Liver (tissue), 3 donors: Measurements from ENCODE around the gene ATP6V1G3.

Experiments
- EGR1 ChIP-seq, 2 donors: IDR thresholded peaks; 2 replicates each; pipeline ENCODE4 v1.6.1; 2016 to 2018; ENCODE audit warnings: antibody characterized with exemption in 2 of 2, low read depth in 2 of 2
- FOXA1 ChIP-seq: IDR thresholded peaks from 2 replicates; pipeline ENCODE4 v1.6.1; 2016; ENCODE audit warnings: antibody characterized with exemption
- GABPA ChIP-seq, 2 donors: IDR thresholded peaks in 1 of 2; conservative IDR thresholded peaks in 1 of 2; 2 replicates each; pipeline ENCODE4 v1.6.1; 2016; ENCODE audit warnings: antibody characterized with exemption in 2 of 2, mild to moderate bottlenecking in 1 of 2, moderate library complexity in 1 of 2
- HNF4G ChIP-seq: IDR thresholded peaks from 2 replicates; pipeline ENCODE4 v1.6.1; 2016; ENCODE audit warnings: antibody characterized with exemption
- JUND ChIP-seq, 2 donors: IDR thresholded peaks; 2 replicates each; pipeline ENCODE4 v1.6.1; 2016; ENCODE audit warnings: antibody characterized with exemption in 2 of 2
- NR2F2 ChIP-seq: IDR thresholded peaks from 2 replicates; pipeline ENCODE4 v1.6.1; 2016; ENCODE audit warnings: antibody characterized with exemption
- RAD21 ChIP-seq, 2 donors: IDR thresholded peaks; 2 replicates each; pipeline ENCODE4 v1.6.1; 2016; ENCODE audit warnings: antibody characterized with exemption in 2 of 2, mild to moderate bottlenecking in 2 of 2
- RXRA ChIP-seq, 2 donors: IDR thresholded peaks; 2 replicates each; pipeline ENCODE4 v1.6.1; 2017 to 2018; ENCODE audit warnings: antibody characterized with exemption in 2 of 2, mild to moderate bottlenecking in 1 of 2
- TAF1 ChIP-seq: conservative IDR thresholded peaks from 2 replicates; pipeline ENCODE4 v1.6.1; 2016; ENCODE audit warnings: antibody characterized with exemption, mild to moderate bottlenecking
- YY1 ChIP-seq: IDR thresholded peaks from 2 replicates; pipeline ENCODE4 v1.6.1; 2016; ENCODE audit warnings: antibody characterized with exemption, mild to moderate bottlenecking
- TF ChIP-seq, protein P1 (sequence below): fragments of 150-350 bp; IDR thresholded peaks from 2 replicates; pipeline ENCODE4 v1.5.1; 2017; ENCODE audit warnings: improper control_type of control experiment, low read depth, low read length; ENCODE audit not compliant: missing input control
- TF ChIP-seq, protein P2 (sequence below): IDR thresholded peaks from 2 replicates; pipeline ENCODE4 v1.6.1; 2016; ENCODE audit warnings: antibody characterized with exemption
- TF ChIP-seq, protein P3 (sequence below): IDR thresholded peaks from 2 replicates; pipeline ENCODE4 v1.6.1; 2016; ENCODE audit warnings: antibody characterized with exemption, mild to moderate bottlenecking
- TF ChIP-seq, protein P4 (sequence below): IDR thresholded peaks from 2 replicates; pipeline ENCODE4 v1.6.1; 2016; ENCODE audit warnings: antibody characterized with exemption
- donor health status: healthy.
- donor health status: healthy.

DNA sequence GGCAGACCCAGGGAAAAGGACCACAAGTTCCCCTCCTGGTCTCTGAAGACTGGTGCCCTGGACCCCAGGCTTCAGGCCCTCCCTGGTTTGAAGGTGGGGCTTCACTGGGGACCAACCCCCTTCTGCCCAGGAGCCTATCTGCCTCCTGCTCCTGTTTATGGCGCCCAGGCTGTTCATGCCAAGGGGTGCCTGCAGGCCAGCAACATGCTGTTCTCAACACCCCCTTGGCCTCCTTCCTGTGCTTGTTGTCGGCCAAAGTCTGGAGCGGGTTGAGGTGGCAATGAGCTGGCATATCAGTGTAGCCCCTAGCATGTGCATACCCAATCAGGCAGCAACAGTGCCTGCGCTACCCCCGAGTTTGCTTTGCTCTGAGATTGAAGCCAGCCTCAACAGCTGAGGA lies 46.3 kb downstream of the ATP6V1G3 start:
- TF ChIP-seq, protein P1, sequence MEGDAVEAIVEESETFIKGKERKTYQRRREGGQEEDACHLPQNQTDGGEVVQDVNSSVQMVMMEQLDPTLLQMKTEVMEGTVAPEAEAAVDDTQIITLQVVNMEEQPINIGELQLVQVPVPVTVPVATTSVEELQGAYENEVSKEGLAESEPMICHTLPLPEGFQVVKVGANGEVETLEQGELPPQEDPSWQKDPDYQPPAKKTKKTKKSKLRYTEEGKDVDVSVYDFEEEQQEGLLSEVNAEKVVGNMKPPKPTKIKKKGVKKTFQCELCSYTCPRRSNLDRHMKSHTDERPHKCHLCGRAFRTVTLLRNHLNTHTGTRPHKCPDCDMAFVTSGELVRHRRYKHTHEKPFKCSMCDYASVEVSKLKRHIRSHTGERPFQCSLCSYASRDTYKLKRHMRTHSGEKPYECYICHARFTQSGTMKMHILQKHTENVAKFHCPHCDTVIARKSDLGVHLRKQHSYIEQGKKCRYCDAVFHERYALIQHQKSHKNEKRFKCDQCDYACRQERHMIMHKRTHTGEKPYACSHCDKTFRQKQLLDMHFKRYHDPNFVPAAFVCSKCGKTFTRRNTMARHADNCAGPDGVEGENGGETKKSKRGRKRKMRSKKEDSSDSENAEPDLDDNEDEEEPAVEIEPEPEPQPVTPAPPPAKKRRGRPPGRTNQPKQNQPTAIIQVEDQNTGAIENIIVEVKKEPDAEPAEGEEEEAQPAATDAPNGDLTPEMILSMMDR: no peak
- TF ChIP-seq TAF1 (no peak), RXRA (IDR thresholded peaks at IDR 0.05) (no peak), FOXA1 (no peak), EGR1 (IDR thresholded peaks at IDR 0.05; ENCODE audit: low read depth in 2 of 2) (no peak), GABPA (IDR thresholded peaks at IDR 0.05 in 1 of 2, conservative IDR thresholded peaks at IDR 0.05 in 1 of 2) (no peak), JUND (IDR thresholded peaks at IDR 0.05) (no peak), YY1 (no peak), HNF4G (no peak), RAD21 (IDR thresholded peaks at IDR 0.05) (no peak), NR2F2 (no peak)
- TF ChIP-seq, protein P2, sequence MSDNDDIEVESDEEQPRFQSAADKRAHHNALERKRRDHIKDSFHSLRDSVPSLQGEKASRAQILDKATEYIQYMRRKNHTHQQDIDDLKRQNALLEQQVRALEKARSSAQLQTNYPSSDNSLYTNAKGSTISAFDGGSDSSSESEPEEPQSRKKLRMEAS: no peak
- TF ChIP-seq, protein P3, sequence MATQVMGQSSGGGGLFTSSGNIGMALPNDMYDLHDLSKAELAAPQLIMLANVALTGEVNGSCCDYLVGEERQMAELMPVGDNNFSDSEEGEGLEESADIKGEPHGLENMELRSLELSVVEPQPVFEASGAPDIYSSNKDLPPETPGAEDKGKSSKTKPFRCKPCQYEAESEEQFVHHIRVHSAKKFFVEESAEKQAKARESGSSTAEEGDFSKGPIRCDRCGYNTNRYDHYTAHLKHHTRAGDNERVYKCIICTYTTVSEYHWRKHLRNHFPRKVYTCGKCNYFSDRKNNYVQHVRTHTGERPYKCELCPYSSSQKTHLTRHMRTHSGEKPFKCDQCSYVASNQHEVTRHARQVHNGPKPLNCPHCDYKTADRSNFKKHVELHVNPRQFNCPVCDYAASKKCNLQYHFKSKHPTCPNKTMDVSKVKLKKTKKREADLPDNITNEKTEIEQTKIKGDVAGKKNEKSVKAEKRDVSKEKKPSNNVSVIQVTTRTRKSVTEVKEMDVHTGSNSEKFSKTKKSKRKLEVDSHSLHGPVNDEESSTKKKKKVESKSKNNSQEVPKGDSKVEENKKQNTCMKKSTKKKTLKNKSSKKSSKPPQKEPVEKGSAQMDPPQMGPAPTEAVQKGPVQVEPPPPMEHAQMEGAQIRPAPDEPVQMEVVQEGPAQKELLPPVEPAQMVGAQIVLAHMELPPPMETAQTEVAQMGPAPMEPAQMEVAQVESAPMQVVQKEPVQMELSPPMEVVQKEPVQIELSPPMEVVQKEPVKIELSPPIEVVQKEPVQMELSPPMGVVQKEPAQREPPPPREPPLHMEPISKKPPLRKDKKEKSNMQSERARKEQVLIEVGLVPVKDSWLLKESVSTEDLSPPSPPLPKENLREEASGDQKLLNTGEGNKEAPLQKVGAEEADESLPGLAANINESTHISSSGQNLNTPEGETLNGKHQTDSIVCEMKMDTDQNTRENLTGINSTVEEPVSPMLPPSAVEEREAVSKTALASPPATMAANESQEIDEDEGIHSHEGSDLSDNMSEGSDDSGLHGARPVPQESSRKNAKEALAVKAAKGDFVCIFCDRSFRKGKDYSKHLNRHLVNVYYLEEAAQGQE: no peak
- TF ChIP-seq, protein P4, sequence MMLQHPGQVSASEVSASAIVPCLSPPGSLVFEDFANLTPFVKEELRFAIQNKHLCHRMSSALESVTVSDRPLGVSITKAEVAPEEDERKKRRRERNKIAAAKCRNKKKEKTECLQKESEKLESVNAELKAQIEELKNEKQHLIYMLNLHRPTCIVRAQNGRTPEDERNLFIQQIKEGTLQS: no peak
